Neural crest cell (in vitro differentiated cells): ENCODE measurements around the gene TANGO2. TPM values are rescaled to one million over a fixed set of nuclear protein-coding genes. Genes with fewer than 3 reads are reported as not detected.

ENCODE experiments used
- DNase-seq: peaks from one replicate; pipeline ENCODE4 v3.0.0; 2021; ENCODE audit warnings: low read depth, mixed read lengths, low spot score
- H3K27ac Mint-ChIP-seq: one replicate; pipeline ENCODE4 v1.8.0; 2021; ENCODE audit warnings: mild to moderate bottlenecking, mixed read lengths; ENCODE audit not compliant: unreplicated experiment
- H3K27me3 Mint-ChIP-seq: 2 replicates; pipeline ENCODE4 v1.8.0; 2021; ENCODE audit warnings: low read depth, mild to moderate bottlenecking, mixed read lengths
- H3K36me3 Mint-ChIP-seq: 2 replicates; pipeline ENCODE4 v1.8.0; 2021; ENCODE audit warnings: low read depth, mild to moderate bottlenecking, mixed read lengths
- H3K4me1 Mint-ChIP-seq: 2 replicates; pipeline ENCODE4 v1.8.0; 2021; ENCODE audit warnings: mixed read lengths
- H3K4me3 Mint-ChIP-seq: one replicate; pipeline ENCODE4 v1.8.0; 2021; ENCODE audit warnings: mild to moderate bottlenecking, mixed read lengths
- H3K9me3 Mint-ChIP-seq: 2 replicates; pipeline ENCODE4 v1.8.0; 2021; ENCODE audit warnings: mixed read lengths
- CTCF ChIP-seq: fragments of 200-600 bp; sonication (generic); conservative IDR thresholded peaks from 2 replicates; pipeline ENCODE4 v1.5.0; 2021; ENCODE audit warnings: antibody characterized with exemption, mild to moderate bottlenecking
- total RNA-seq: library from RNA; stranded (reverse); gene quantifications from 2 replicates; pipeline ENCODE4 v1.2.1, GENCODE V29; 2021

Gene TANGO2
- total RNA-seq, 1 donor from 2014 or later: 13.4 TPM

- H3K36me3 Mint-ChIP-seq: no peaks in the 10 kb centered on the region
- H3K4me1 Mint-ChIP-seq: peaks cover 3% of the 10 kb centered on the region
- no peak for DNase-seq
- H3K27ac Mint-ChIP-seq: no peak overlapping the region
- TF ChIP-seq CTCF: no peak
- H3K9me3 Mint-ChIP-seq: no peaks in the 10 kb centered on the region
- no peaks in the 10 kb centered on the region for H3K27me3 Mint-ChIP-seq
- H3K4me3 Mint-ChIP-seq: no peak overlapping the region
Measured at GRCh38 chr22:20071524-20071972, 50.6 kb downstream of the TANGO2 start.

- TF ChIP-seq CTCF: no peak
- Mint-ChIP-seq H3K27me3 (peaks cover 2% of the 10 kb centered on the region), H3K4me1 (peaks cover 27% of the 10 kb centered on the region), H3K9me3 (no peaks in the 10 kb centered on the region), H3K36me3 (peaks cover 3% of the 10 kb centered on the region), H3K4me3 (peak overlapping the region; percentile 80), H3K27ac (no peak overlapping the region)
- DNase-seq: no peak
Measured at GRCh38 chr22:20076627-20077172, 55.8 kb downstream of the TANGO2 start.

- Mint-ChIP-seq H3K27ac (peak within 1 kb of the TSS; percentile 99), H3K27me3 (peaks cover 2% of the 10 kb centered on the region), H3K36me3 (peaks cover 3% of the 10 kb centered on the region), H3K4me3 (peak within 1 kb of the TSS; percentile 99), H3K9me3 (no peaks in the 10 kb centered on the region), H3K4me1 (peaks cover 55% of the 10 kb centered on the region)
- DNase-seq: peak; percentile 86
- TF ChIP-seq CTCF: no peak
Measured at GRCh38 chr22:20079745-20080444, 59.0 kb downstream of the TANGO2 start, which contains the start of gene DGCR8. Gene DGCR8, plus strand, starts transcription at chr22:20080241. Its CDS starts 5,723 bp downstream, at chr22:20085964.

GRCh38 chr22:20080445-20080775, 59.5 kb downstream of the TANGO2 start:
- peak; percentile 50 for DNase-seq
- peak overlapping the region; percentile 99 for H3K4me3 Mint-ChIP-seq
- H3K27ac Mint-ChIP-seq: peak overlapping the region; percentile 99
- peaks cover 2% of the 10 kb centered on the region for H3K27me3 Mint-ChIP-seq
- TF ChIP-seq CTCF: no peak
- peaks cover 61% of the 10 kb centered on the region for H3K4me1 Mint-ChIP-seq
- no peaks in the 10 kb centered on the region for H3K9me3 Mint-ChIP-seq
- H3K36me3 Mint-ChIP-seq: peaks cover 3% of the 10 kb centered on the region

GRCh38 chr22:20080776-20081654, 60.1 kb downstream of the TANGO2 start:
- H3K4me1 Mint-ChIP-seq: peaks cover 62% of the 10 kb centered on the region
- peak; percentile 44 for DNase-seq

More at GRCh38 chr22:20080776-20081654, 60.1 kb downstream of the TANGO2 start:
- no peak for TF ChIP-seq CTCF
- Mint-ChIP-seq H3K9me3 (no peaks in the 10 kb centered on the region), H3K36me3 (peaks cover 3% of the 10 kb centered on the region), H3K27ac (peak overlapping the region; percentile 99), H3K27me3 (peaks cover 2% of the 10 kb centered on the region), H3K4me3 (peak overlapping the region; percentile 99)
